Stimulated activated CD8-positive, alpha-beta memory T cell treated with anti-CD3 and anti-CD28 coated beads, Interleukin-4, amount 100 ng/mL, for 4 hours (primary cell): Measurements from ENCODE around the gene CEP104.

Experiments used
- DNase-seq, 2 donors: peaks; one replicate each; pipeline ENCODE4 v3.0.0-alpha.2; 2020; ENCODE audit warnings: low read depth in 2 of 2, low spot score in 1 of 2

The CEP104 gene

GRCh38 chr1:3856923-3857790, at the start of gene CEP104, which contains the start of gene DFFB:
Gene CEP104 (minus strand): TSS chr1:3857211. CDS start chr1:3852407, 4,804 bp downstream.
Gene DFFB (plus strand): TSS chr1:3857476. CDS start chr1:3857604, 128 bp downstream.
- peak; percentile 89 to 95 for DNase-seq

- no peak for DNase-seq
These were observed 49.6 kb upstream of the CEP104 start for GRCh38 chr1:3906672-3907020.

- DNase-seq: no peak
These were observed 49.1 kb upstream of the CEP104 start for GRCh38 chr1:3905953-3906671.

GRCh38 chr1:3905266-3905952, 48.4 kb upstream of the CEP104 start:
- no peak for DNase-seq

- DNase-seq: no peak
These were observed 47.8 kb upstream of the CEP104 start for GRCh38 chr1:3904843-3905185.

GRCh38 chr1:3904006-3904842, 47.2 kb upstream of the CEP104 start:
- no peak for DNase-seq

GRCh38 chr1:3903141-3904005, 46.4 kb upstream of the CEP104 start:
- DNase-seq: no peak

GRCh38 chr1:3902571-3903091, 45.6 kb upstream of the CEP104 start:
- no peak for DNase-seq

- DNase-seq: no peak
These were observed 45.1 kb upstream of the CEP104 start for GRCh38 chr1:3902111-3902511.

- DNase-seq: peak; percentile 60 to 69
These were observed 44.0 kb upstream of the CEP104 start for GRCh38 chr1:3900969-3901529.

GRCh38 chr1:3900150-3900968, 43.3 kb upstream of the CEP104 start, which contains the start of gene C1orf174:
Gene C1orf174 (minus strand): TSS chr1:3900272. CDS start chr1:3900186, 86 bp downstream.
- peak; percentile 84 to 93 for DNase-seq

GRCh38 chr1:3899754-3900149, 42.7 kb upstream of the CEP104 start:
- no peak for DNase-seq

- DNase-seq: no peak
These were observed 42.2 kb upstream of the CEP104 start for GRCh38 chr1:3898994-3899753.

GRCh38 chr1:3898475-3898735, 41.4 kb upstream of the CEP104 start:
- DNase-seq: no peak

- no peak for DNase-seq
These were observed 39.5 kb upstream of the CEP104 start for GRCh38 chr1:3896396-3897000.

- DNase-seq: no peak
These were observed 38.9 kb upstream of the CEP104 start for GRCh38 chr1:3895951-3896325.

- no peak for DNase-seq
These were observed 38.4 kb upstream of the CEP104 start for GRCh38 chr1:3895279-3895950.
